A673 (cell line): ENCODE results near the gene ARL6IP1.

Experiments used
- CTCF ChIP-seq: fragments of 300-800, 200-600 bp; sonication (generic); conservative IDR thresholded peaks from 2 replicates; pipeline ENCODE4 v1.5.1; 2017; ENCODE audit warnings: low read depth, mild to moderate bottlenecking, antibody characterized with exemption, low read length, moderate library complexity, mixed read lengths
- EZH2 ChIP-seq: fragments of 200-600 bp; sonication (generic); IDR thresholded peaks from 2 replicates; pipeline ENCODE4 v1.6.1; 2017; ENCODE audit warnings: borderline replicate concordance, low read depth, mild to moderate bottlenecking, mixed read lengths, antibody characterized with exemption, low read length; ENCODE audit not compliant: poor library complexity, severe bottlenecking

GRCh38 chr16:18841833-18842525 is 40.6 kb upstream of the ARL6IP1 start:
- TF ChIP-seq CTCF (no peak), EZH2 (no peak)
